HepG2 (cell line): ENCODE measurements around the gene TTLL1. TPM values are rescaled to one million over a fixed set of nuclear protein-coding genes. Genes with fewer than 3 reads are reported as not detected.

Experiments
- ELF3 ChIP-seq: IDR thresholded peaks from 2 replicates; pipeline ENCODE4 v1.6.1; 2016; ENCODE audit warnings: missing genetic modification reagents, missing compliant biosample characterization
- HDAC2 ChIP-seq: sonication (generic); formaldehyde crosslinking; IDR thresholded peaks from 2 replicates; pipeline ENCODE4 v1.4.0; 2020; ENCODE audit warnings: missing genetic modification reagents
- NPAS2 ChIP-seq: sonication (generic); formaldehyde crosslinking; IDR thresholded peaks from 2 replicates; pipeline ENCODE4 v1.8.0; 2022; ENCODE audit warnings: mild to moderate bottlenecking, missing genetic modification reagents, borderline replicate concordance
- NR3C1 ChIP-seq: sonication (generic); formaldehyde crosslinking; IDR thresholded peaks from 2 replicates; pipeline ENCODE4 v1.4.0; 2020; ENCODE audit warnings: missing genetic modification reagents
- PCBP2 ChIP-seq: fragments of 200-400 bp; formaldehyde crosslinking; optimal IDR thresholded peaks from 2 replicates; pipeline ENCODE3; 2018; ENCODE audit warnings: low read length, low read depth; ENCODE audit not compliant: poor library complexity, severe bottlenecking
- RCOR2 ChIP-seq: IDR thresholded peaks from 2 replicates; pipeline ENCODE4 v1.6.1; 2016; ENCODE audit warnings: missing biosample characterization, missing genetic modification reagents
- REL ChIP-seq: sonication (generic); formaldehyde crosslinking; conservative IDR thresholded peaks from 2 replicates; pipeline ENCODE4 v1.8.0; 2022; ENCODE audit warnings: mild to moderate bottlenecking, missing genetic modification reagents, moderate library complexity
- SPEN ChIP-seq: sonication (generic); formaldehyde crosslinking; IDR thresholded peaks from 2 replicates; pipeline ENCODE4 v1.5.1; 2020; ENCODE audit warnings: low read depth, mild to moderate bottlenecking, missing genetic modification reagents
- TAF15 ChIP-seq: fragments of 200-400 bp; formaldehyde crosslinking; IDR thresholded peaks from one replicate; pipeline ENCODE4 v1.6.1; 2018; ENCODE audit warnings: mild to moderate bottlenecking, low read depth, low read length; ENCODE audit not compliant: poor library complexity, severe bottlenecking
- ZNF235 ChIP-seq: sonication (generic); formaldehyde crosslinking; IDR thresholded peaks from 2 replicates; pipeline ENCODE4 v1.8.1; 2023; ENCODE audit warnings: mild to moderate bottlenecking, missing genetic modification reagents, borderline replicate concordance
- ZNF44 ChIP-seq: sonication (generic); formaldehyde crosslinking; IDR thresholded peaks from 2 replicates; pipeline ENCODE4 v1.5.1; 2020; ENCODE audit warnings: mild to moderate bottlenecking, missing genetic modification reagents
- polyA plus RNA-seq, 8 experiments: library from polyadenylated mRNA; depleted of rRNA in 3 of 8; stranded (reverse) in 7 of 8; unstranded in 1 of 8; fragments of >200 nt; fragmentation: Illumina TruSeq in 4 of 8; extraction: Trizol in 4 of 8; gene quantifications; 2 replicates each; pipeline versions ENCODE4 v1.2.1 to v1.2.3, GENCODE V29; 2011 to 2016; ENCODE audit warnings: low read depth in 4 of 8, missing spikeins in 1 of 8, mixed read lengths in 1 of 8; ENCODE audit not compliant: insufficient read depth in 1 of 8
- total RNA-seq, 5 experiments: library from RNA; depleted of rRNA; stranded (reverse); fragments of >200 nt; fragmentation: Illumina TruSeq; extraction: Trizol; gene quantifications; 2 replicates each; pipeline ENCODE4 v1.2.3, GENCODE V29; 2016; ENCODE audit warnings: low read depth in 1 of 5
- TF ChIP-seq, protein P1 (sequence below), 2 experiments: sonication (generic) in 1 of 2; formaldehyde crosslinking in 1 of 2; IDR thresholded peaks; 2 replicates each; pipeline versions ENCODE4 v1.5.1 to v1.6.1; 2011 to 2020; ENCODE audit warnings: borderline replicate concordance in 1 of 2, low read depth in 1 of 2, low read length in 1 of 2, mild to moderate bottlenecking in 1 of 2, missing genetic modification reagents in 1 of 2, moderate library complexity in 1 of 2
- TF ChIP-seq, protein P2 (sequence below): sonication (generic); formaldehyde crosslinking; IDR thresholded peaks from 2 replicates; pipeline ENCODE4 v1.4.0; 2020; ENCODE audit warnings: missing genetic modification reagents
- TF ChIP-seq, protein P3 (sequence below): sonication (generic); formaldehyde crosslinking; IDR thresholded peaks from 2 replicates; pipeline ENCODE4 v1.4.0; 2020; ENCODE audit warnings: mild to moderate bottlenecking, missing genetic modification reagents
- TF ChIP-seq, protein P4 (sequence below): sonication (generic); formaldehyde crosslinking; conservative IDR thresholded peaks from 2 replicates; pipeline ENCODE4 v1.4.0; 2020; ENCODE audit warnings: mild to moderate bottlenecking, missing genetic modification reagents, moderate library complexity

Gene TTLL1
- total and polyA plus RNA-seq, 2 of the 13 experiments (the other 11 are each of a cell fraction or from before 2014, with no cell fraction given), result 1.6 to 5.3 TPM

DNA sequence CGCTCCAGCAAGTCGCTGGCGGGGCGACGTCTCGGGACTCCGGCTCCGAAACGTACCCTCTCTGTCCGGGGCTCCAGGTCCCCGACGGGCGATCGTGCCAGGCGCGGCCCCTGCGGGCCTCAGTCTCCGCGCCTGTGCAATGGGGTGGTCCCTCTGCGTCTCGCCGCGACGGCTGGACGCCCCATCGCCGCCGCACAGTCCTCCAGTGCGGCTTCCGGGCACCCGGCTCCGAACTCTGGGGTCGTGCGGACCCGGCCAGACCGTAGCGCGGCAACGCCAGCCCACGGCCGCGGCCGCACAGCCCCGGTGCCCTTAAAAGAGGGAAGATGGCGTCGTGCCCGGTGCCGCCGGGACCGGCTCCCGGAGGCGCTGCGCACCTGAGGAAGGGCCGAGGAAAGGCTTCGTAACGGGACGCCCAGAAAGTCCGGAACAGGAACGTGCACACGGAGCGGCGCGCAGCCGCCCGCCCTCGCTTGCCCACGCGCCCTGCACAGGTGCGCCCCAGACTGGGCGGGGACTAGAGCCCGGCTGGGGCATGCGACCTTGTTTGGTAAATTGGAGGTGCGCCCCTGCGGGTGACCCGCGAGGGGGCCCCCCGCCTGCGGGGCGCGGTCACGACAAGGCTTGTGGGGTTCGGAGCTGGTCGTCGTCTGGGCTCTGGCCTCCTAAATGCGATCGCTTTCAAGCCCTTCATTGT is 21.9 kb upstream of the TTLL1 start (continued):
- TF ChIP-seq, protein P1, sequence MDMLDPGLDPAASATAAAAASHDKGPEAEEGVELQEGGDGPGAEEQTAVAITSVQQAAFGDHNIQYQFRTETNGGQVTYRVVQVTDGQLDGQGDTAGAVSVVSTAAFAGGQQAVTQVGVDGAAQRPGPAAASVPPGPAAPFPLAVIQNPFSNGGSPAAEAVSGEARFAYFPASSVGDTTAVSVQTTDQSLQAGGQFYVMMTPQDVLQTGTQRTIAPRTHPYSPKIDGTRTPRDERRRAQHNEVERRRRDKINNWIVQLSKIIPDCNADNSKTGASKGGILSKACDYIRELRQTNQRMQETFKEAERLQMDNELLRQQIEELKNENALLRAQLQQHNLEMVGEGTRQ (IDR thresholded peaks at IDR 0.05; ENCODE audit: low read depth, low read length), result no peak
- TF ChIP-seq, protein P1 (CRISPR knock-in tag; IDR thresholded peaks at IDR 0.05; ENCODE audit: borderline replicate concordance), result no peak; the same call in 1 of the 2 replicates
- TF ChIP-seq NR3C1 (CRISPR knock-in tag) (no peak), TAF15 (no peak), ZNF235 (CRISPR knock-in tag) (0 out of 2 replicates have a peak, but pooled peaks have one; percentile 32), PCBP2 (no peak), NPAS2 (CRISPR knock-in tag) (no peak), SPEN (CRISPR knock-in tag) (peak; percentile 21; the same call in 1 of the 2 replicates), ELF3 (CRISPR knock-in tag) (no peak), ZNF44 (no peak), REL (CRISPR knock-in tag) (no peak), RCOR2 (CRISPR knock-in tag) (no peak), HDAC2 (CRISPR knock-in tag) (no peak)
- TF ChIP-seq, protein P2, sequence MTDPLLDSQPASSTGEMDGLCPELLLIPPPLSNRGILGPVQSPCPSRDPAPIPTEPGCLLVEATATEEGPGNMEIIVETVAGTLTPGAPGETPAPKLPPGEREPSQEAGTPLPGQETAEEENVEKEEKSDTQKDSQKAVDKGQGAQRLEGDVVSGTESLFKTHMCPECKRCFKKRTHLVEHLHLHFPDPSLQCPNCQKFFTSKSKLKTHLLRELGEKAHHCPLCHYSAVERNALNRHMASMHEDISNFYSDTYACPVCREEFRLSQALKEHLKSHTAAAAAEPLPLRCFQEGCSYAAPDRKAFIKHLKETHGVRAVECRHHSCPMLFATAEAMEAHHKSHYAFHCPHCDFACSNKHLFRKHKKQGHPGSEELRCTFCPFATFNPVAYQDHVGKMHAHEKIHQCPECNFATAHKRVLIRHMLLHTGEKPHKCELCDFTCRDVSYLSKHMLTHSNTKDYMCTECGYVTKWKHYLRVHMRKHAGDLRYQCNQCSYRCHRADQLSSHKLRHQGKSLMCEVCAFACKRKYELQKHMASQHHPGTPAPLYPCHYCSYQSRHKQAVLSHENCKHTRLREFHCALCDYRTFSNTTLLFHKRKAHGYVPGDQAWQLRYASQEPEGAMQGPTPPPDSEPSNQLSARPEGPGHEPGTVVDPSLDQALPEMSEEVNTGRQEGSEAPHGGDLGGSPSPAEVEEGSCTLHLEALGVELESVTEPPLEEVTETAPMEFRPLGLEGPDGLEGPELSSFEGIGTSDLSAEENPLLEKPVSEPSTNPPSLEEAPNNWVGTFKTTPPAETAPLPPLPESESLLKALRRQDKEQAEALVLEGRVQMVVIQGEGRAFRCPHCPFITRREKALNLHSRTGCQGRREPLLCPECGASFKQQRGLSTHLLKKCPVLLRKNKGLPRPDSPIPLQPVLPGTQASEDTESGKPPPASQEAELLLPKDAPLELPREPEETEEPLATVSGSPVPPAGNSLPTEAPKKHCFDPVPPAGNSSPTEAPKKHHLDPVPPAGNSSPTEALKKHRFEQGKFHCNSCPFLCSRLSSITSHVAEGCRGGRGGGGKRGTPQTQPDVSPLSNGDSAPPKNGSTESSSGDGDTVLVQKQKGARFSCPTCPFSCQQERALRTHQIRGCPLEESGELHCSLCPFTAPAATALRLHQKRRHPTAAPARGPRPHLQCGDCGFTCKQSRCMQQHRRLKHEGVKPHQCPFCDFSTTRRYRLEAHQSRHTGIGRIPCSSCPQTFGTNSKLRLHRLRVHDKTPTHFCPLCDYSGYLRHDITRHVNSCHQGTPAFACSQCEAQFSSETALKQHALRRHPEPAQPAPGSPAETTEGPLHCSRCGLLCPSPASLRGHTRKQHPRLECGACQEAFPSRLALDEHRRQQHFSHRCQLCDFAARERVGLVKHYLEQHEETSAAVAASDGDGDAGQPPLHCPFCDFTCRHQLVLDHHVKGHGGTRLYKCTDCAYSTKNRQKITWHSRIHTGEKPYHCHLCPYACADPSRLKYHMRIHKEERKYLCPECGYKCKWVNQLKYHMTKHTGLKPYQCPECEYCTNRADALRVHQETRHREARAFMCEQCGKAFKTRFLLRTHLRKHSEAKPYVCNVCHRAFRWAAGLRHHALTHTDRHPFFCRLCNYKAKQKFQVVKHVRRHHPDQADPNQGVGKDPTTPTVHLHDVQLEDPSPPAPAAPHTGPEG, result no peak
- TF ChIP-seq, protein P3, sequence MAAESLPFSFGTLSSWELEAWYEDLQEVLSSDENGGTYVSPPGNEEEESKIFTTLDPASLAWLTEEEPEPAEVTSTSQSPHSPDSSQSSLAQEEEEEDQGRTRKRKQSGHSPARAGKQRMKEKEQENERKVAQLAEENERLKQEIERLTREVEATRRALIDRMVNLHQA, result no peak
- TF ChIP-seq, protein P4, sequence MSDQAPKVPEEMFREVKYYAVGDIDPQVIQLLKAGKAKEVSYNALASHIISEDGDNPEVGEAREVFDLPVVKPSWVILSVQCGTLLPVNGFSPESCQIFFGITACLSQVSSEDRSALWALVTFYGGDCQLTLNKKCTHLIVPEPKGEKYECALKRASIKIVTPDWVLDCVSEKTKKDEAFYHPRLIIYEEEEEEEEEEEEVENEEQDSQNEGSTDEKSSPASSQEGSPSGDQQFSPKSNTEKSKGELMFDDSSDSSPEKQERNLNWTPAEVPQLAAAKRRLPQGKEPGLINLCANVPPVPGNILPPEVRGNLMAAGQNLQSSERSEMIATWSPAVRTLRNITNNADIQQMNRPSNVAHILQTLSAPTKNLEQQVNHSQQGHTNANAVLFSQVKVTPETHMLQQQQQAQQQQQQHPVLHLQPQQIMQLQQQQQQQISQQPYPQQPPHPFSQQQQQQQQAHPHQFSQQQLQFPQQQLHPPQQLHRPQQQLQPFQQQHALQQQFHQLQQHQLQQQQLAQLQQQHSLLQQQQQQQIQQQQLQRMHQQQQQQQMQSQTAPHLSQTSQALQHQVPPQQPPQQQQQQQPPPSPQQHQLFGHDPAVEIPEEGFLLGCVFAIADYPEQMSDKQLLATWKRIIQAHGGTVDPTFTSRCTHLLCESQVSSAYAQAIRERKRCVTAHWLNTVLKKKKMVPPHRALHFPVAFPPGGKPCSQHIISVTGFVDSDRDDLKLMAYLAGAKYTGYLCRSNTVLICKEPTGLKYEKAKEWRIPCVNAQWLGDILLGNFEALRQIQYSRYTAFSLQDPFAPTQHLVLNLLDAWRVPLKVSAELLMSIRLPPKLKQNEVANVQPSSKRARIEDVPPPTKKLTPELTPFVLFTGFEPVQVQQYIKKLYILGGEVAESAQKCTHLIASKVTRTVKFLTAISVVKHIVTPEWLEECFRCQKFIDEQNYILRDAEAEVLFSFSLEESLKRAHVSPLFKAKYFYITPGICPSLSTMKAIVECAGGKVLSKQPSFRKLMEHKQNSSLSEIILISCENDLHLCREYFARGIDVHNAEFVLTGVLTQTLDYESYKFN (CRISPR knock-in tag), result no peak
